Measurements from ENCODE around the gene MCF2. TPM values are rescaled to one million over a fixed set of nuclear protein-coding genes. Genes with fewer than 3 reads are reported as not detected.

MCF2 gene
- total and polyA plus RNA-seq, 2 of the 8 experiments (the other 6 are each of a cell fraction or from before 2014, with no cell fraction given), result 0.30 to 0.71 TPM

GRCh38 chrX:139720136-139720535, 12.2 kb upstream of the MCF2 start:
- H3K23ac ChIP-seq (ENCODE audit: insufficient read length), result no peak overlapping the region
- no peak overlapping the region for H3K18ac ChIP-seq (ENCODE audit: extremely low read depth, low read length)
- H3K4me3 ChIP-seq (ENCODE audit: extremely low read depth in 1 of 4, insufficient read depth in 2 of 4, low read depth in 3 of 4, low read length in 4 of 4), result no peak overlapping the region
- H2AK5ac ChIP-seq (ENCODE audit: low read depth, low read length), result no peak overlapping the region
- no peak overlapping the region for H2BK120ac ChIP-seq (replicated peaks; ENCODE audit: low read depth, low read length)
- H3K27ac ChIP-seq (ENCODE audit: low read depth, low read length), result no peak overlapping the region
- no peak overlapping the region for H3K9ac ChIP-seq (replicated peaks in 1 of 4; ENCODE audit: extremely low read depth in 1 of 4, low read depth in 3 of 4, low read length in 3 of 4)
- peak; percentile 34 to 42 for DNase-seq (ENCODE audit: low read depth in 1 of 2, low spot score in 2 of 2)
- ChIA-PET CTCF (ENCODE audit: partially characterized antibody) (interaction anchor here (0.7 kb wide), 1 partner anchor 789 kb away, joined by 3 read pairs; no protein-coding TSS in a partner anchor), POLR2A (ENCODE audit: partially characterized antibody) (no interaction called here)
- peak; percentile 82 for FAIRE-seq
- H2AFZ ChIP-seq (ENCODE audit: low read length), result no peak overlapping the region
- H3K79me2 ChIP-seq (ENCODE audit: control insufficient read depth in 1 of 2, insufficient read depth in 2 of 2, low read length in 2 of 2), result no peaks in the 10 kb centered on the region
- no peak overlapping the region for H2BK5ac ChIP-seq (ENCODE audit: low read depth, low read length)
- H3K9me3 ChIP-seq (ENCODE audit: insufficient read depth in 2 of 2, low read depth in 1 of 2, low read length in 1 of 2), result no peaks in the 10 kb centered on the region
- no peak overlapping the region for H2BK20ac ChIP-seq (ENCODE audit: low read length)
- no peak overlapping the region for H4K91ac ChIP-seq (replicated peaks; ENCODE audit: insufficient read length, low read length)
- H3K23me2 ChIP-seq (ENCODE audit: low read depth, low read length), result no peaks in the 10 kb centered on the region
- H4K20me1 ChIP-seq (replicated peaks in 1 of 2; ENCODE audit: control insufficient read depth in 1 of 2, insufficient read depth in 2 of 2, low read length in 2 of 2), result peaks cover 0 to 2% of the 10 kb centered on the region in 2 experiments
- no peak overlapping the region for H3K4ac ChIP-seq (replicated peaks; ENCODE audit: insufficient read length, low read depth, low read length)
- no peaks in the 10 kb centered on the region for H3K79me1 ChIP-seq (ENCODE audit: low read depth, low read length)
- no peak overlapping the region for H3K14ac ChIP-seq (ENCODE audit: insufficient read length)
- no peak overlapping the region for H4K8ac ChIP-seq (ENCODE audit: extremely low read depth, insufficient read depth, low read length)
- H3K56ac ChIP-seq (replicated peaks; ENCODE audit: insufficient read length, low read depth, low read length), result no peak overlapping the region
- no peak overlapping the region for H3K4me2 ChIP-seq (ENCODE audit: insufficient read depth in 1 of 2, low read depth in 2 of 2, low read length in 2 of 2)
- H2BK15ac ChIP-seq (ENCODE audit: low read length), result no peak overlapping the region
- no peak overlapping the region for H2BK12ac ChIP-seq (ENCODE audit: low read depth, low read length)
- H3K36me3 ChIP-seq (ENCODE audit: control insufficient read depth in 2 of 4, insufficient read depth in 4 of 4, low read length in 3 of 4), result no peaks in the 10 kb centered on the region
- 46% methylated on average over 4 of the region's 5 CpGs; no CpG with 5 or more reads in 1 of the 2 experiments for WGBS, 2 experiments (ENCODE audit: extremely low coverage in 1 of 2, insufficient coverage in 1 of 2, insufficient read length in 1 of 2, insufficient replicate concordance in 2 of 2, low coverage in 1 of 2, low lambda C conversion rate in 2 of 2, missing lambda C conversion rate in 1 of 2)
- no peak overlapping the region for H4K5ac ChIP-seq (ENCODE audit: insufficient read length, low read depth, low read length)
- H3K4me1 ChIP-seq (replicated peaks in 1 of 4; ENCODE audit: control insufficient read depth in 3 of 4, insufficient read depth in 4 of 4, low read length in 3 of 4), result no peaks in the 10 kb centered on the region; a peak in 1 of 7 replicates
- no peaks in the 10 kb centered on the region for H3K27me3 ChIP-seq (replicated peaks in 1 of 4; ENCODE audit: control insufficient read depth in 3 of 4, extremely low read depth in 1 of 4, insufficient read depth in 3 of 4, low read length in 3 of 4)
- TF ChIP-seq TEAD4 (IDR thresholded peaks at IDR 0.05; ENCODE audit: low read depth, low read length), result peak; percentile 71
- TF ChIP-seq SIRT6 (IDR thresholded peaks at IDR 0.05; ENCODE audit: low read length), result no peak
- TF ChIP-seq GABPA (IDR thresholded peaks at IDR 0.05; ENCODE audit: borderline replicate concordance, insufficient read depth, low read length), result no peak
- TF ChIP-seq POLR2A (IDR thresholded peaks at IDR 0.05; ENCODE audit: control extremely low read depth in 1 of 2, low read depth in 2 of 2, low read length in 2 of 2), result no peak
- TF ChIP-seq CHD2 (IDR thresholded peaks at IDR 0.05; ENCODE audit: low read length), result no peak
- no peak for TF ChIP-seq ZNF274 (IDR thresholded peaks at IDR 0.05; ENCODE audit: borderline replicate concordance, extremely low read depth, low read length)
- no peak for TF ChIP-seq SP2 (IDR thresholded peaks at IDR 0.05; ENCODE audit: low read length)
- TF ChIP-seq JUND (IDR thresholded peaks at IDR 0.05; ENCODE audit: low read length), result peak; percentile 43; the same call in 1 of the 2 replicates
- TF ChIP-seq MAFK (IDR thresholded peaks at IDR 0.05; ENCODE audit: low read depth, low read length), result no peak; the same call in 1 of the 2 replicates
- no peak for TF ChIP-seq PHF8 (conservative IDR thresholded peaks at IDR 0.05; ENCODE audit: low read depth, low read length)
- no peak for TF ChIP-seq TBP (IDR thresholded peaks at IDR 0.05; ENCODE audit: low read depth, low read length)
- peak in 1 of 2 experiments; percentile 43; a peak in 1 of 4 replicates for TF ChIP-seq HDAC2 (IDR thresholded peaks at IDR 0.05; ENCODE audit: borderline replicate concordance in 1 of 2, low read depth in 2 of 2, low read length in 2 of 2)
- no peak for TF ChIP-seq RNF2 (IDR thresholded peaks at IDR 0.05; ENCODE audit: borderline replicate concordance, low read depth, low read length, missing control alignments, poor library complexity, severe bottlenecking)
- TF ChIP-seq KDM1A (IDR thresholded peaks at IDR 0.05; ENCODE audit: borderline replicate concordance, low read length), result no peak
- TF ChIP-seq YY1 (IDR thresholded peaks at IDR 0.05; ENCODE audit: low read depth, low read length), result 0 out of 2 replicates have a peak, but pooled peaks have one; percentile 23
